Muscle of arm (tissue), 12 donors: ENCODE data around the gene OPCML. TPM values are rescaled to one million over a fixed set of nuclear protein-coding genes. Genes with fewer than 3 reads are reported as not detected.
A peak's percentile ranks its signal among the peaks of the same experiment; 100 is the strongest.

Experiments used
- DNase-seq: peaks from one replicate; pipeline ENCODE4 v3.0.0-alpha.2; 2013
- polyA plus RNA-seq, 12 donors: library from polyadenylated mRNA; unstranded; fragments of 120-200 nt; gene quantifications; one replicate each; pipeline ENCODE4 v1.2.1, GENCODE V29; 2013; ENCODE audit not compliant: insufficient read length in 12 of 12

Gene OPCML
- polyA plus RNA-seq, 12 donors = 1.1 to 3.0 (median 1.8) TPM; not detected in 1

DNA sequence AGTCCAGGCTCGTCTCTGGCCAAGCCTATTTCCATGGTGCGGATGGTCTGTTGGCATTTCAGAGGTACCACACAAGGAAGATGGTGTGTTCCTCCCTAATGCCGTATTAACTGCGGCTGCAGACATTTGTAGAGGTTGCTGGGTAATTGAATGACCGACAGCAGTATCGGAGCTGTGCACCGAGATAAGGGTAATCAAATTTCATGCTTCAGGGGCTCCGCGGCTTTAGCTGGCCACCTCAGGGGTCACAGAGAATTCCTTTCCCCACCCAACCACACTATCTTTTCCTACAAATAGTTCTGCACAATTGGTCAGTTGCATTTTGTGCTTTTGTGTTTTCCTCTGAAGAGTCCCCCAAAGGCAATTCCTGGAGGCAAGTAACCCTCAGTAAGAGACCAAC is 297.4 kb downstream of the OPCML start:
- no peak for DNase-seq

DNA sequence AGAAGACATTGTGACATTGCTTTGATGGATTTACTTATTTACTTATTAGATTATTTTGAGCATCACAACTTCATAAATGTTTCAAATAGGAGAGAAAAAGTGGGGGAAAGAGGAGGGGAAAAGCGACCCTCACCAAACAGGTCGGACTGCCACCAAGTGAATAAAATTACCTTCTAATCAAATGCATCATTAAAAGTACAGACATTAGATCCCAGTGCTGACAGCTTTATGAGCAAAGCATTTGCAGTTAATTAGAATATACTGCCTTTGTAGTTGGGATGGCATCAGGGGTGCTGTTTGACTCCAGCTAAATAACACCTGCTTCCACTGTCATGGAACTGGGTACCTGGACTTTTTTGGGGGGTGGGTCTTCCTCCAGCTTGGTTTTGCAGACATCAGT is 299.6 kb downstream of the OPCML start:
- DNase-seq = no peak

DNA sequence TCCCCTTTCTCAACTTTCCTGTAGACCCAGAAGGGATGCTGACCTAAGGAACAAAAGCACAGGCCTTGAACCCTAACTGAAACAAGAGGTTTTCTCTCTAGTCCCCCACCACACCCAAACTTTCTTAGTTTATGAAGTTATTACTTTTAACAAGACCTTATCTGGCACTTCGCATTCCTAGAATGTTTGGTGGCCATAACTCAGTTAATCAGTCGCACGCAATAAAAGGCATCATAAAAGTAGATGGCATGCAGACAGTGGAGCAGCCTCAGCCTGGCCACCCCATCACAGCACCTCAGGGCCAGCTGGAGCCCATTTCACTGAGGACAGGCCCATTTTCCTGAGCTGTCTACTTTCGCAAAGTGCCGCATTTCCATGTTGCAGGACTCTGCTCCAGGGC is 301.9 kb downstream of the OPCML start:
- no peak for DNase-seq

- peak; percentile 17 for DNase-seq
These were observed 303.6 kb downstream of the OPCML start for GRCh38 chr11:133228471-133229329.

DNA sequence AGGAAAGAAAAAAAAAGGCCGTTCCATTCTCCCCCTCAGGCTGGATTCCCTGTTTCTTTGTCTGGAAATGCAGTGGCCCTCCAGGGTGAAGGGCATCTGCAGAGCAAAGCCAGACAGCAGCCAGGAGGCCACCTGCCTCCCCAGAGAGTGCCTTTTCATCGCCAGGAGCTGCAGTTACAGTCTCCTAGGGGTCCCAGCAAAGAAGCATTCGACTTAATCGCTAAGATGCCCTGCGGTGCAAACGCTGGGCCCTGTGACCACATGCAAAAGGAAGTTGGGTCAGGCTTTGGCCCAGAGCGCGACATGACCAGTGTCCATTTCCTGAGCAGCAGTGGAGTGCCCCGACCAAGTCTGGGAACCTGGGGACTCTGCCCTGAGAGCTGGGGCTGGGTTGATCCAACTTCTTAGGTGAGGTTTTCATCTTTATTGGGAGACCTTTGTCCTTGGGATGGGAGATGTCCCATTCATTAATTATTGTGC is 304.6 kb downstream of the OPCML start:
- DNase-seq = no peak

- DNase-seq = no peak
These were observed 308.0 kb downstream of the OPCML start for GRCh38 chr11:133224271-133224670.

DNA sequence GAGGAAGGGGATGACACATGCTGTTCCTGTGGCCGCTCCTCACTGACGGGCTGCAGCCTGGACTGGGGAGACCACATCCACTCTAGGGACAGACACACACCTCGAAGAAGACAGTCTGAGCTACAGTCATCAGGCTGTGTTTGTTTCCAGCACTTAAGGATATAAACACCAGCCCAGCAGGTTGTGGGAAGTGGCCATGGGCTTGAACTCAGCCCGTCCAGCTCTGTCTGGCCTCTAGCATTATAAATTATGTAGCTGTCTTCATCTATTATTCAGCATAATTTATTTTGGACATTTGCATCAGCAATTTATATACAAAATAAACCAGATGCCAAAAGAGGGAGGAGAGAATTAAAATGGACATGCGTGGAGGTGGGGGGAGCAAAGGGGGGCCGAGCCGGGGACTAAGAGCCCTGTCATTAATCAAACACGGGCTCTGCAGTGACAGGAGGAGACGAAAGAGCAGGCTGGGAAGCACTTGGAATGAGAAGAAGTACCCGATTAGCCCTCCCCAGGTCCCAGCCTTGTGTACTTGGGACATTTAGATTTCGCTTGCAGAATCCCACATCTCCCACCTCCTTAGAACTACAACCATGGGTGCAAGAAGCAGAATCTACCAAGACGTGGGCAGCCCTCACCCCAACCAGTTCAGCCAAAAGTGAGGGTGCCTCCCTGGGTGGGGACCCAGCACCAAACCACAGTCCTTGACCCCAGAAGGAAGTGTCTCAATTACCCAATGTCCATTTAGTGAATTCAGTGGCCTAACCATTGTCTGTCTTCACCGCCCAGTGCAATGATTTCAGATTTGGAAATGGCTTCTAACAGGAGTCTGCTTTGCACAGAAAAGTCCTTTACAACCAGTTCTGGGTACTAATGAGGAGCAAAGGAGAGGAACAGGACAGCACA is 309.6 kb downstream of the OPCML start:
- no peak for DNase-seq

DNA sequence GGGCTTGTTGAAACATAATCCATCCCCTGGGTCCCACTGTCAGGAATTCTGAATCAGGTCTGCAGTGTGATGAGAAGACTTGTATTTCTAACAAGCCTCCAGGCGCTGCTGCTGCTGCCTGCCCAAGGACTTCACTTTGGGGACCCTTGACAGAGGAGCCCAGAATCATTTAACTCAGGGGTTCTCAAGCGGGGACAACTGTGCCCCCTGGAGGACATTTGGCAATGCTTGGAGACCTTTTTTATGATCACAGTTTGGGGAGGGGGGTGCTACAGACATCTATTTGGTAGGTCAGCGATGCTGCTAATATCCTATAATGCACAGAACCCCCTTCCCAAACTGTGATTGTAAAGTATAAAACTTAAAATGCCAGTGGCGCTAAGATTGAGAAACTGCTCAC is 312.8 kb downstream of the OPCML start:
- DNase-seq = no peak

GRCh38 chr11:133216813-133217212 is 315.5 kb downstream of the OPCML start:
- DNase-seq = no peak

DNA sequence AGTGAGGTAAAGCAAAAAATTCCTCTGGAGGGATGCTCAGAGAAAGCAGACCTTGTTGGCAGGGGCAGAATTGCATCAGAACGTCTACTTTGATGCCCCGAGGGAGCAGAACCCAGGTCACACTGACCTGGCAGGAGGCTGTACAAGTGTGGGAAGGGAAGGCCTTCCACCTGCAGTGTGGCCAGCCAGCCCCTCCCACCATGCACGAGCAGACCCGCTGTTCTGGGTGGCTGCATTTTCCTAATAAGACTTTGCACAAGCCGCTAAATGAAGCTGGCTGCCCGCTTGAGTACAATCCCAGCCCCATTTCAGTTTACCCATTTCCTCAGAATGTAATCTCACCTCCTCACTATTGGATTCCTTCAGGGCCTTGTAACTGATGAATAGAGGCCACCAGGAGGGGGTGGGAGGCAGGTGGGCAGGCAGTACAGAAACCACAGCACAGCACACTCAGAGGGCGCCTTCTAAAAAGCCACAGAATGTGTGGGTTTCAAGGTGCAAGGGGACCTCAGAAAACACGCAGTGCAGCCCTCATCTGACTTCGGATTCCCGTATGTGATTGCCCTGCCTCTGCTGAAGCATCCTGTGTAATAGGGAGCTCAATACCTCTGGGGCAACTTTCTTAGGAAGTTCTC is 316.6 kb downstream of the OPCML start:
- no peak for DNase-seq

DNA sequence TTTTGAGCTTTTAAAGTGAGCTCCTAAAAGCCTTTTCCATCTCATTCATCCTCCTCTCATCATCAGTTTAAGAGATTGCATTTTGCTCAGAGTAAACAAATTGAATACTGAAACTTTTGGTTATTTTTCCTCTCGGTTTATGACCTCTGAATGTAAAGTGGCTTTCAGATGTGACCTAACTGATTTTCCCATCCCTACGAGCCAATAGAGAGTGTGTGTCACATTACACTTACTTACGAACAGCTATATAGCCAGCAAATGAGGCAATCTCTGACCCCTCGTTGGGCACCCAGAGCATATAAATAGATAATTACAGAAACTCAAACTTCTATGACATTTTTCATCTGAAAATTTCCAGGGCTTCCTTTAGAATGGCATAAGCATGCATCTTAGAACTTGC is 317.7 kb downstream of the OPCML start:
- DNase-seq = no peak

GRCh38 chr11:133212201-133212600 is 320.1 kb downstream of the OPCML start:
- DNase-seq = no peak

DNA sequence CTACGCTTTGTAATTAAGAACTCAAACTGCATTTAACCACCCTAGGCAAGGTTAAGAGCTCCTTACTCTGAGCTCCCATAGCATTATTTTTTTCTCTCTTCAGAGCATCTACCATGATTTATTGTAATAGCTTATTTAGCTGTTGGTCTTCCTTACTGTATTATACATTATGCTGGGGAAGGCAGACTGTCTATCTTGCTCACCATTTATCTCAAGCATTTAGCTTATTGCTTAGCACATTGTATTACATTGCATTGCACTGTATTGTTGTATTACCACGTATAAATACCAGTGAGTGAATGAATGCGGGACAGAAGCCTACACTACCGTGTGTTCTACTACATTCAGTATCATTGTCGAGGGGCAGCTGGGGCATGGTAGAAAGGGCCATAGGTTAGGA is 324.3 kb downstream of the OPCML start:
- no peak for DNase-seq

DNA sequence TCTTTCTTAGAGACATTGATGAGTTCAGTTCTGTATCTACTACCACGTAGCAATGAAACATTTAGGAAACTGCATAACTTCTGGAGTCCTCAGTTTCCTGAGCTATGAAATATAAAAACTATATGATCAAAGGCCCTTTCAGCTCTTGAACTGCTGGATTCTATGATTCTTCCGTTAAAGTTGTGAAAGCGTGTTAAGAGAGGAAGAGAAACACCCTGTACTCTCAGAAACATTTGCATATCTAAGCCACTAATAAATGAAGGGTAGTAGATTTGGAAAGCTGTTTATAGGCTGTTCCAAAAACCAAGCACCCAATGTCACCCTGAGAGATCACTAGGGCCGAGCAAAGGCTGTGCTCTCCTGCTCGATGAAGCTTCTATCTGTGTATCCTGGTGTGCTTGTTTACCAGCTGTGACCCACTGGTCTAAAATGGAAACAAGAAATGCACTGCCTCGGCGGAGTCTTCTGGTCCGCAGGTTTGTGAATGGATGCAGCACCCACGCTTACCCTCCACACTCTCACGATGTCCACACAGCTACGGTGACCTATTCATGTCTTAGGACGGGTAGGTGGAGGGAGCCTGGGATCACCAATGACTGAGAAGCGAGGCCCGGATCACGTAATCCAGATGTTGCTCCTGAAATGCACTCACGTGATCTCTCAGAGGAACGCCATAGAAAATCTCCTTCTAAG is 325.8 kb downstream of the OPCML start:
- DNase-seq = no peak

- no peak for DNase-seq
These were observed 328.1 kb downstream of the OPCML start for GRCh38 chr11:133204158-133204557.

- DNase-seq = no peak
These were observed 329.5 kb downstream of the OPCML start for GRCh38 chr11:133202816-133203215.

- no peak for DNase-seq
These were observed 333.9 kb downstream of the OPCML start for GRCh38 chr11:133198438-133198837.

DNA sequence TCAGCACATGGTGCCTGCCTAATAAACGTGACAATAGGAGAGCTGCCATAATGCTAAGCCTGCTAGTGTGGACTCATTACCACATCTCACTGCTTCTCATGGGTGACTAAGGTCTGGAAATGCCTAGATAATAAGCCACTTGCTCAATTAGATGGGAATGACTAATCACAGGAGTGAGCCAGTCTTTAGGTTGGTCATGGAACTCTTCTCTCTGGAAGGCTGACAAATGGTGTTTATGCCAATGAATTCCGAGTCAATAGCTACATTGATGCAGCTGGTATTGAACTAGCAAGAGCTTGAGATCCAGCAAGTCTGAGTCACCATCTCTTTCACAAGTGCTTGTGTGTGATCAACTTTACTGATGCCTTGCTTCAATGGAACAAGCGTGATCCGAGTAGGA is 334.9 kb downstream of the OPCML start:
- no peak for DNase-seq

DNA sequence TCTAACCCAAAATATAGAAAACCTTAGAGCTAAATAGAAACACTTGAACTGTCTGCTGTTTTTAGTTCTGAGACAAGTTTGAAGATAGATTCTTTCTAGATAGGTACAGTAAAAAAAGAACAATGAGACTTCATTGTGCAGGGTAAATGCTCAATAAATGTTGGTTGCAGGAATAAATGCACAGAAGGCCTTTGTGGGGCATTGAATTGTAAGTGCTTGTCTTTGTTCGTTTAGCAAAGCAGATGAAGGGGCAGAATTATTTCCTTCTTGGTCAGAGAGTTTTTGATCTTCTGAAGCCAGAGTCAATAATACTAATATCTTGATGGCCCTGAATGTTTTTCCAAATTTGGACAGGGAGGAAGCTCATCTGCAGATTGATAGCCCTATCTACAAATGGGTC is 340.4 kb downstream of the OPCML start:
- DNase-seq = no peak

DNA sequence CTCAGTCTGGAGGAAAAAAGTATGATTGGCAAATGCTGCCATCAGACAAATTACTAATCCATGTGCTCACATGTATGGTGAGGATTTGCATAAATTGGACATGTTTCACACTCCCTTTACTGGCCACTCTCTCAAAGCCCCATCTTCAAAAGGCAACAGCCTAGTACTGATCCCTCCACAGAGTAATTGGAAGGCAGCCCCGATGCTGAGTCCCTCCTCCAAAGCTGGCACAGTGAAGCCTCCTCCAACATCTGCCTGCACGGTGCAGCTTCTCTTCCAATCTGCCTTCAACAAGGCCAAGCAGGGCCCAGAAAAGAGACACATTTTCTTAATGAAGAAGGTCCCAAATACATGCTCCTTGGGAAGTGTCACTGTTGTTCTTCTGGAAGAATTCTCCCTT is 350.6 kb downstream of the OPCML start:
- DNase-seq = no peak

DNA sequence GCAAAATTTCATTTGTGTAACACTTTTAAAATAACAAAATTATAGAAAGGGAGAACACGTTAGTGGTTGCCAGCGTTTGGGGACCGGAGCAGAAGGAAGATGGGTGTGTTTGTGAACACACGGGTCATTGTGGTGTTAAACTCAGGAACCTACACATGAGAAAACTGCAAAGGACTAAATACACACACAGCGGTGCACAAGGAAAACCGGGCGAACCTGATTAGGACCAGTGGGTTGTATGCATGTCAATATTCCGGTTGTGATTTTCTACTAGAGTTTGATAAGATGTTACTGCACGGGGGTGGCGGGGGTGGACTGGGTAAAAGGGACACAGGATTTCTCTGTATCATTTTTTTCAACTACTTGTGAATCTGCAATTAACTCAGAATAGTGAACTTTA is 351.2 kb downstream of the OPCML start:
- DNase-seq = no peak

DNA sequence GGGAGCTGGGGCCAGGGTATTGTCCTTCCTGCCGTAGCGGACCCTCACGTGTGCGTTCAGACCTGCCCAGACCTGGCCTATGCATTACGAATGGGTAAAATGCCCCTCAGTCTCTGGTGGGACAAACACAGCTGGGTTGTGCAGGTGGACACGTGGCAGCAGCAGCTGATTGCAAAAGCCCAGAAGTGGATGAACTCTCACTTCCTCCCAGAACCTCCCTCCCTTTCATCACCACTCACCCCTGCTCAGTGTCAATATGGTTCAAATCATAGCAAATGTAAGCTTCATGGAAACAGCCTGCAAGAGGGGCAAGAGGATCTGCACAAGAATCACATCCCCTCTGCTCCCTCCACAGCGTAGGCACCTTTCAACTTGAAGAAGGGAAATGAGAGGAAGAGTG is 352.1 kb downstream of the OPCML start:
- no peak for DNase-seq
